ENCODE data around the gene MTREX.

Gene MTREX

GRCh38 chr5:55385846-55386245, 78.1 kb downstream of the MTREX start:
- no peak for DNase-seq

GRCh38 chr5:55386356-55386755, 78.6 kb downstream of the MTREX start:
- DNase-seq = no peak

- DNase-seq = no peak
Measured at GRCh38 chr5:55387865-55388264, 80.1 kb downstream of the MTREX start.

- DNase-seq = no peak
Measured at GRCh38 chr5:55391707-55392106, 83.9 kb downstream of the MTREX start.

- no peak for DNase-seq
Measured at GRCh38 chr5:55392669-55393068, 84.9 kb downstream of the MTREX start.

- no peak for DNase-seq
Measured at GRCh38 chr5:55393501-55394175, 85.8 kb downstream of the MTREX start.

- no peak for DNase-seq
Measured at GRCh38 chr5:55402199-55402598, 94.4 kb downstream of the MTREX start.

GRCh38 chr5:55406292-55406691, 98.5 kb downstream of the MTREX start:
- no peak for DNase-seq

GRCh38 chr5:55407059-55407684, 99.4 kb downstream of the MTREX start:
- DNase-seq = peak; percentile 15

- DNase-seq = no peak
Measured at GRCh38 chr5:55407984-55408383, 100.2 kb downstream of the MTREX start.

- no peak for DNase-seq
Measured at GRCh38 chr5:55409775-55410174, 102.0 kb downstream of the MTREX start.

GRCh38 chr5:55410845-55411244, 103.1 kb downstream of the MTREX start:
- no peak for DNase-seq

GRCh38 chr5:55411876-55412275, 104.1 kb downstream of the MTREX start:
- DNase-seq = no peak

- DNase-seq = no peak
Measured at GRCh38 chr5:55413644-55414043, 105.9 kb downstream of the MTREX start.

GRCh38 chr5:55415071-55415470, 107.3 kb downstream of the MTREX start:
- DNase-seq = no peak

- DNase-seq = no peak
Measured at GRCh38 chr5:55416306-55416705, 108.5 kb downstream of the MTREX start.

- DNase-seq = no peak
Measured at GRCh38 chr5:55418994-55419968, 111.5 kb downstream of the MTREX start.

- DNase-seq = peak; percentile 89
Measured at GRCh38 chr5:55421074-55421529, 113.3 kb downstream of the MTREX start.

GRCh38 chr5:55426455-55426854, 118.7 kb downstream of the MTREX start:
- DNase-seq = no peak

GRCh38 chr5:55427157-55427556, 119.4 kb downstream of the MTREX start:
- no peak for DNase-seq

GRCh38 chr5:55429221-55429612, 121.4 kb downstream of the MTREX start:
- DNase-seq = no peak

GRCh38 chr5:55429613-55430253, 121.9 kb downstream of the MTREX start:
- no peak for DNase-seq

GRCh38 chr5:55432549-55432948, 124.8 kb downstream of the MTREX start:
- no peak for DNase-seq

All from activated CD4-positive, alpha-beta T cell treated with anti-CD3 and anti-CD28 coated beads, Interleukin-2, Interleukin-6, amounts not matched to agents 100 ng/mL and 50 ng/mL, durations not matched to agents 16 hours and 8 hours (primary cell).